H1 (cell line): Measurements from ENCODE around the gene FBXO11. TPM values are rescaled to one million over a fixed set of nuclear protein-coding genes. Genes with fewer than 3 reads are reported as not detected.

ENCODE experiments used
- CEBPB ChIP-seq: IDR thresholded peaks from 2 replicates; pipeline ENCODE4 v1.6.1; 2012; ENCODE audit warnings: low read depth, low read length
- JUND ChIP-seq: IDR thresholded peaks from 2 replicates; pipeline ENCODE4 v1.6.1; 2011; ENCODE audit warnings: mild to moderate bottlenecking, improper control_type of control experiment, low read length
- RAD21 ChIP-seq, 2 experiments: IDR thresholded peaks in 1 of 2; conservative IDR thresholded peaks in 1 of 2; 2 replicates each; pipeline ENCODE4 v1.6.1; 2011; ENCODE audit warnings: low read depth in 2 of 2, low read length in 2 of 2, improper control_type of control experiment in 1 of 2, inconsistent platforms in 1 of 2, mild to moderate bottlenecking in 1 of 2, moderate library complexity in 1 of 2
- TCF12 ChIP-seq: IDR thresholded peaks from 2 replicates; pipeline ENCODE4 v1.6.1; 2011; ENCODE audit warnings: low read depth, mild to moderate bottlenecking, low read length
- polyA plus RNA-seq, 7 experiments: library from polyadenylated mRNA; depleted of rRNA in 3 of 7; stranded (reverse) in 5 of 7; unstranded in 2 of 7; fragments of >200 nt in 5 of 7; fragments of 200-250 nt in 2 of 7; gene quantifications; 1 replicate in 5 of 7; 2 replicates in 1 of 7; 4 replicates in 1 of 7; pipeline versions ENCODE4 v1.2.1 to v1.2.3, GENCODE V29; 2011 to 2013; ENCODE audit warnings: missing spikeins in 2 of 7, mixed read lengths in 2 of 7
- total RNA-seq: library from RNA; stranded (reverse); fragmentation: NEBNext Ultra II Directional; extraction: Animal tissue kit (Norgen Biotek cat#: 25700); gene quantifications from 2 replicates; pipeline ENCODE4 v1.2.1, GENCODE V29; 2021
- TF ChIP-seq, protein P1 (sequence below): IDR thresholded peaks from 2 replicates; pipeline ENCODE4 v1.6.1; 2012; ENCODE audit warnings: inconsistent platforms

Gene FBXO11
- total and polyA plus RNA-seq, 2 of the 8 experiments (the other 6 are each of a cell fraction or from before 2014, with no cell fraction given): 21.7 to 57.3 TPM

DNA sequence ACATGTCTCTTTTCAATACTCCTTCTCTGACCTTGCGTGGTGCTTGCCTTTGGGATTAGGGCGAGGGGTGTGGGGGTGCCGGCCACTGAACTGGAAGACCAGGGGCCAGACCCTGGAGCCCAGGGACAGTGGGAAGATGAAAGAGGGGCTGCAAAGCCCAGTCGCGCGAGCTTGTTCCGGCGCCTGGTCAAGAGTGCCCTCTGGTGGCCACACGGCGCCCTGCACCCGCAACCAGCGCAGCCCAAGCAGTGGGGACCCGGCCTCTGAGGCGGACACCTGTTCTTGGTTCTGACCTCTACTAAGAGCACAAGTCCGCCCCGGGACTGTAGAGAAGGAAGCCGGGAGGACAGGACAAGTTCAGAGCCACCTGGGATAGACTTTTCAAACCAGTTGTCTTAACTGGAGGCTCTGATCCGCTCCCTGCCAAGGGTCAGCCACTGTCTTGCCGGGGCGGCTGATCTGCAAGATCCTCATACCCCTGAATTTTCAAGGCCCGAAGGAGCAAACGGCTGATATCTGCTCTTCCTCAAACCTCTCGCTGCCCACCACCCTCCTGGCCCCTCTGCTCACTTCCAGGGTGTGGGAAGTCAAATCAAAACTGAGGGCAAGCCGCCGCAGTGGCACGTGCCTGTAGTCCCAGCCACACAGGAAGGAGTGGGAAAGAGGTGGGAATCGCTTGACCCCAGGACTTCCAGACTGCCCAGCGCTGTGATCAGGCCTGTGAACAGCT, 138.3 kb downstream of the FBXO11 start (continued):
- TF ChIP-seq RAD21 (IDR thresholded peaks at IDR 0.05 in 1 of 2, conservative IDR thresholded peaks at IDR 0.05 in 1 of 2; ENCODE audit: low read depth in 2 of 2, low read length in 2 of 2): peak; percentile 100
- peak; percentile 64; the same call in 1 of the 2 replicates for TF ChIP-seq TCF12
- TF ChIP-seq, protein P1, sequence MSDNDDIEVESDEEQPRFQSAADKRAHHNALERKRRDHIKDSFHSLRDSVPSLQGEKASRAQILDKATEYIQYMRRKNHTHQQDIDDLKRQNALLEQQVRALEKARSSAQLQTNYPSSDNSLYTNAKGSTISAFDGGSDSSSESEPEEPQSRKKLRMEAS: 0 out of 2 replicates have a peak, but pooled peaks have one; percentile 12
- 0 out of 2 replicates have a peak, but pooled peaks have one; percentile 34 for TF ChIP-seq JUND
- no peak for TF ChIP-seq CEBPB
